HEK293 (cell line): ENCODE data around the gene MYO1E.

ENCODE experiments used
- AEBP2 ChIP-seq: fragments of 450-650 bp; formaldehyde crosslinking; IDR thresholded peaks from 2 replicates; pipeline ENCODE4 v1.5.1; 2016; ENCODE audit warnings: missing biosample characterization, missing genetic modification characterization, borderline replicate concordance
- KLF9 ChIP-seq: fragments of 450-650 bp; formaldehyde crosslinking; IDR thresholded peaks from 2 replicates; pipeline ENCODE4 v1.5.1; 2016; ENCODE audit warnings: missing biosample characterization, missing genetic modification characterization, low read depth
- REST ChIP-seq: fragments of 450-650 bp; formaldehyde crosslinking; IDR thresholded peaks from 2 replicates; pipeline ENCODE4 v1.5.1; 2016; ENCODE audit warnings: missing biosample characterization, missing genetic modification characterization
- SP7 ChIP-seq: fragments of 450-650 bp; formaldehyde crosslinking; IDR thresholded peaks from 2 replicates; pipeline ENCODE4 v1.5.1; 2016; ENCODE audit warnings: missing biosample characterization, missing genetic modification characterization
- TCF7L2 ChIP-seq: IDR thresholded peaks from 2 replicates; pipeline ENCODE4 v1.6.1; 2011; ENCODE audit warnings: low read depth, mild to moderate bottlenecking, inconsistent platforms, low read length, moderate library complexity, borderline replicate concordance
- YY2 ChIP-seq: fragments of 450-650 bp; formaldehyde crosslinking; IDR thresholded peaks from 2 replicates; pipeline ENCODE4 v1.5.1; 2016; ENCODE audit warnings: missing biosample characterization, missing genetic modification characterization
- ZNF214 ChIP-seq: fragments of 450-650 bp; formaldehyde crosslinking; IDR thresholded peaks from 2 replicates; pipeline ENCODE4 v1.5.1; 2017; ENCODE audit warnings: missing biosample characterization, mild to moderate bottlenecking, missing genetic modification characterization, borderline replicate concordance
- ZNF416 ChIP-seq: fragments of 450-650 bp; formaldehyde crosslinking; IDR thresholded peaks from 2 replicates; pipeline ENCODE4 v1.5.1; 2016; ENCODE audit warnings: missing biosample characterization, missing genetic modification characterization
- ZNF621 ChIP-seq: fragments of 450-650 bp; formaldehyde crosslinking; IDR thresholded peaks from 2 replicates; pipeline ENCODE4 v1.5.1; 2017; ENCODE audit warnings: missing biosample characterization, missing genetic modification characterization
- ZNF670 ChIP-seq: fragments of 450-650 bp; formaldehyde crosslinking; IDR thresholded peaks from 2 replicates; pipeline ENCODE4 v1.5.1; 2016; ENCODE audit warnings: missing biosample characterization, missing genetic modification characterization, low read depth
- ZSCAN30 ChIP-seq: fragments of 450-650 bp; IDR thresholded peaks from 2 replicates; pipeline ENCODE4 v1.5.1; 2018; ENCODE audit warnings: missing biosample characterization, mild to moderate bottlenecking, missing genetic modification characterization, moderate library complexity

GRCh38 chr15:59327942-59328341 lies 44.7 kb downstream of the MYO1E start:
- TF ChIP-seq AEBP2 (no peak), ZNF621 (tag by site-specific recombination) (no peak), ZNF214 (tag by site-specific recombination) (no peak), TCF7L2 (no peak), YY2 (no peak), REST (tag by site-specific recombination) (no peak), ZNF416 (tag by site-specific recombination) (no peak), ZNF670 (no peak), KLF9 (tag by site-specific recombination) (no peak), SP7 (no peak), ZSCAN30 (no peak)
